ENCODE results near the gene KCTD20. TPM values are rescaled to one million over a fixed set of nuclear protein-coding genes. Genes with fewer than 3 reads are reported as not detected.

Gene KCTD20
- total RNA-seq, 4 donors from 2014 or later = 32.4 to 55.3 (median 37.2) TPM

GRCh38 chr6:36460916-36461315, 18.1 kb downstream of the KCTD20 start:
- intact Hi-C loops (cut with DNase I) = no loop called here
- no peaks in the 10 kb centered on the region for H3K9me3 ChIP-seq
- H3K36me3 ChIP-seq = no peaks in the 10 kb centered on the region
- H3K4me1 ChIP-seq = no peaks in the 10 kb centered on the region
- DNase-seq = no peak
- H3K27me3 ChIP-seq = no peaks in the 10 kb centered on the region
- TF ChIP-seq CTCF (IDR thresholded peaks at IDR 0.05) (no peak), POLR2A (IDR thresholded peaks at IDR 0.05) (no peak)
- H3K4me3 ChIP-seq (replicated peaks in 1 of 3) = no peak overlapping the region
- H3K27ac ChIP-seq = no peak overlapping the region

GRCh38 chr6:36461646-36462045, 18.8 kb downstream of the KCTD20 start:
- no peak overlapping the region for H3K27ac ChIP-seq
- no peak for TF ChIP-seq POLR2A (IDR thresholded peaks at IDR 0.05)
- no peak for TF ChIP-seq CTCF (IDR thresholded peaks at IDR 0.05)
- H3K4me3 ChIP-seq (replicated peaks in 1 of 3) = no peak overlapping the region
- DNase-seq = no peak
- H3K9me3 ChIP-seq = no peaks in the 10 kb centered on the region
- WGBS, 2 donors = 75 to 81% methylated on average over 3 of the region's 3 CpGs
- no peaks in the 10 kb centered on the region for H3K4me1 ChIP-seq
- H3K27me3 ChIP-seq = no peaks in the 10 kb centered on the region
- H3K36me3 ChIP-seq = no peaks in the 10 kb centered on the region
- intact Hi-C loops (cut with DNase I) = no loop called here

- H3K36me3 ChIP-seq = no peaks in the 10 kb centered on the region
- H3K27me3 ChIP-seq = no peaks in the 10 kb centered on the region
- DNase-seq = no peak
- no peak for TF ChIP-seq CTCF (IDR thresholded peaks at IDR 0.05)
- TF ChIP-seq POLR2A (IDR thresholded peaks at IDR 0.05) = no peak
- WGBS, 2 donors = 75 to 78% methylated on average over 1 of the region's 1 CpG
- H3K27ac ChIP-seq = no peak overlapping the region
- no peak overlapping the region for H3K4me3 ChIP-seq (replicated peaks in 1 of 3)
- intact Hi-C loops (cut with DNase I) = no loop called here
- H3K9me3 ChIP-seq = no peaks in the 10 kb centered on the region
- no peaks in the 10 kb centered on the region for H3K4me1 ChIP-seq
Measured at GRCh38 chr6:36463676-36464075, 20.9 kb downstream of the KCTD20 start.

GRCh38 chr6:36464233-36464632, 21.4 kb downstream of the KCTD20 start:
- no peak for TF ChIP-seq POLR2A (IDR thresholded peaks at IDR 0.05)
- no peak for TF ChIP-seq CTCF (IDR thresholded peaks at IDR 0.05)
- Histone ChIP-seq H3K4me3 (replicated peaks in 1 of 3) (no peak overlapping the region), H3K27me3 (no peaks in the 10 kb centered on the region), H3K4me1 (no peaks in the 10 kb centered on the region), H3K9me3 (no peaks in the 10 kb centered on the region), H3K27ac (no peak overlapping the region), H3K36me3 (no peaks in the 10 kb centered on the region)
- intact Hi-C loops (cut with DNase I) = no loop called here
- no peak for DNase-seq
- 95% methylated on average over 1 of the region's 1 CpG for WGBS, 2 donors

- TF ChIP-seq POLR2A (IDR thresholded peaks at IDR 0.05) = no peak
- no peak for TF ChIP-seq CTCF (IDR thresholded peaks at IDR 0.05)
- Histone ChIP-seq H3K27ac (no peak overlapping the region), H3K4me3 (replicated peaks in 1 of 3) (no peak overlapping the region), H3K4me1 (no peaks in the 10 kb centered on the region), H3K9me3 (no peaks in the 10 kb centered on the region), H3K27me3 (no peaks in the 10 kb centered on the region), H3K36me3 (peaks cover 2 to 5% of the 10 kb centered on the region in 2 donors)
- no peak for DNase-seq
- 98 to 100% methylated on average over 3 of the region's 3 CpGs for WGBS, 2 donors
- intact Hi-C loops (cut with DNase I) = no loop called here
Measured at GRCh38 chr6:36467625-36468024, 24.8 kb downstream of the KCTD20 start.

Data from thyroid gland (tissue), 4 donors.